ENCODE measurements around the gene SLC22A31.
"Not testable (repeated sequence)": the region's sequence is repeated elsewhere in the genome, so short reads cannot be mapped to it uniquely, and the experiment has no call there.

SLC22A31 gene

GRCh38 chr16:89192956-89193575 lies 7.3 kb downstream of the SLC22A31 start:
- DNase-seq = peak; percentile 27 to 76

GRCh38 chr16:89192186-89192955 lies 8.0 kb downstream of the SLC22A31 start:
- DNase-seq = peak; percentile 52 to 80

GRCh38 chr16:89191901-89192185 lies 8.5 kb downstream of the SLC22A31 start:
- DNase-seq = no peak

GRCh38 chr16:89191033-89191900 lies 9.1 kb downstream of the SLC22A31 start:
- DNase-seq = no peak

GRCh38 chr16:89190150-89190958 lies 10.0 kb downstream of the SLC22A31 start:
- no peak for DNase-seq

GRCh38 chr16:89189358-89190025 lies 10.8 kb downstream of the SLC22A31 start:
- no peak for DNase-seq

- DNase-seq = not testable (repeated sequence)
Observed at GRCh38 chr16:89188471-89189357, 11.6 kb downstream of the SLC22A31 start.

- DNase-seq = no peak
Observed at GRCh38 chr16:89187770-89188392, 12.5 kb downstream of the SLC22A31 start.

GRCh38 chr16:89187032-89187769 lies 13.1 kb downstream of the SLC22A31 start:
- no peak for DNase-seq

GRCh38 chr16:89186593-89187031 lies 13.7 kb downstream of the SLC22A31 start:
- DNase-seq = not testable (repeated sequence)

- not testable (repeated sequence) for DNase-seq
Observed at GRCh38 chr16:89185887-89186592, 14.3 kb downstream of the SLC22A31 start.

GRCh38 chr16:89184933-89185794 lies 15.2 kb downstream of the SLC22A31 start:
- no peak for DNase-seq

- no peak for DNase-seq
Observed at GRCh38 chr16:89184677-89184932, 15.7 kb downstream of the SLC22A31 start.

- DNase-seq = peak in 1 of 2 experiments; percentile 44
Observed at GRCh38 chr16:89183975-89184676, 16.2 kb downstream of the SLC22A31 start.

GRCh38 chr16:89183463-89183862 lies 16.9 kb downstream of the SLC22A31 start:
- DNase-seq = no peak

- DNase-seq = no peak
Observed at GRCh38 chr16:89179656-89180315, 20.6 kb downstream of the SLC22A31 start.

GRCh38 chr16:89179148-89179484 lies 21.2 kb downstream of the SLC22A31 start:
- no peak for DNase-seq
